ENCODE data around the gene CDC42BPB. TPM values are rescaled to one million over a fixed set of nuclear protein-coding genes. Genes with fewer than 3 reads are reported as not detected.

The CDC42BPB gene
- total RNA-seq, 1 donor from 2014 or later: 89.3 TPM

GRCh38 chr14:102915292-102916110, 141.8 kb downstream of the CDC42BPB start:
- DNase-seq (ENCODE audit: low read depth in 2 of 2): no peak

DNA sequence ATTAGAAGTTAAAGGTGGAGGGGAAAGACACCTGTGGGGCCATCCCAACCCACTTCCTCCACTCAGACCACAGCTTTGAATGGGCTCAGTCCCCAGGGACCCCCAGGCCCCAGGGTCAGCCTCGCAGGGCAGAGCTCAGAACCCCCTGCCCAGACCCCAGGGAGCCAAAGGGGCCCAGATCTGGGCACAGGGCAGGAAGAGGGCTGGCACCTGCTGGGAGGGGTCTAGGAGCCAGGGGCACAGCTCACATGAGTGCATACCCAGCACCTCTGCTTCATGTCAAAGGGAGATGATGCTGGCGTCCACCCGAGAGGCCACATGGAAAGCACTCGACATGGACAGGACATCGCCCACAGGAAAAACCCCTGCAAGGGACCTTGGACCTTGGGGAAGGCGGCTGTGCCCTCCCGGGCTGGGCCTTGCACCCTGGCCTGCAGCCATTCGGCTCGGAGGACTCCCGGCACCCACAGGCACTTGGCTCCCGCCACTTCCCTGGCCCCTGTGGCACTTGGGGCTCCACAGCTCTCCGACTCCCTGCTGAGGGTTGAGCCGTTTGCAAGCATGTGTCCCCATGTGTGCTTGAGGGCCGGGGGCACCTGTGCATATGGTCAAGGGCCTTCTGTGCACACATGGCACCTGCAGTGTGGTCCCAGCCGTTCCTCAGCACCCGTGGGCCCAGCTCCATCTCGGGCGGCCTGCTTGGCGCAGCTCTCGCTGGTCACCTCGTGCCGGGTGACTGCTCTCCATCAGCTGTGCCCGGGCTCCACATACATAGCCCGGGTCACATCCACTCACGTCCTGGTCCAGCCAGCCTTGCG, 142.7 kb downstream of the CDC42BPB start:
- no peak for DNase-seq (ENCODE audit: low read depth in 2 of 2)

DNA sequence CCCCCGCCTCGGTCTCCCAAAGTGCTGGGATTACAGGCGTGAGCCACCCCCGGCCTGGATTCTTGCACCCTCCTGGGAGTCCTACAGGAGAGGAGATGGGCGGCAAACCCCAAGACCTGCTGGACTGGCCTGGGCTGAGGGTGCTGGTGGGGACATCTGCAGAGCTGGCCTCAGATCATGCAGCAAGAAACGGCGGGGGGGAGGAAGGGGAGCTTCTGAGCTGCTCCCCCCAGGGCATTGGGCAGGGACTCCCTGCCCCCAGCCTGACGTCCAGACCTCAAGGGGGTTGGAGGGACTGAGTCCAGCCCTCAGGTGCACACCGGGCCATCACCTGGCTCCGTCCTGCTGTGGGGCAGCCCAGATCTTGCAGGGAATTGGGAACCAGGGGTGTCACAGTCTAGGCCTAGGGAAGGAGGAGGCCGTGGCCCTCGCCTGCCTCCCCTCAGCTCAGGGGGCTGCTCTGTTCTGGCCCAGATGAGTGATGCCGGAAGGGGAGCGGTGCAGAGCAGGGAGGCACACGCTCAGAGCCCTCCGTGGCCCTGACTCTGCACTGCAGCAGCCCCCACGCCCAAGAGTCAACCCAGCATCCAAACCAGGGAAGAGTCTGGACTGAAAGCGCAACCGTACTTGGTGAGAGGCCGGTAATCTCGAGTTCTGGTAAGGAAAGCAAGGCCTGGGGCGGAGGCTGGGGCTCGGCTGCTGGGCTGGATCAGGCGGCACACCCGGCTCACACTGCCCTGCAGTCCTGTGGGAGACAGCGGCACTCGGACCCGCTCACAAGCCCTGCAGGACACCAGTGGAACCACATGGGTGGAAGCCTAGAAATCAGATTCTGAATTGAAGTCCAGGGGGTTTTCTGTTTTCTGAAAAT, 143.8 kb downstream of the CDC42BPB start:
- no peak for DNase-seq (ENCODE audit: low read depth in 2 of 2)

GRCh38 chr14:102911991-102912761, 145.2 kb downstream of the CDC42BPB start:
- no peak for DNase-seq (ENCODE audit: low read depth in 2 of 2)

- no peak for DNase-seq (ENCODE audit: low read depth in 2 of 2)
Measured at GRCh38 chr14:102911541-102911951, 145.8 kb downstream of the CDC42BPB start.

DNA sequence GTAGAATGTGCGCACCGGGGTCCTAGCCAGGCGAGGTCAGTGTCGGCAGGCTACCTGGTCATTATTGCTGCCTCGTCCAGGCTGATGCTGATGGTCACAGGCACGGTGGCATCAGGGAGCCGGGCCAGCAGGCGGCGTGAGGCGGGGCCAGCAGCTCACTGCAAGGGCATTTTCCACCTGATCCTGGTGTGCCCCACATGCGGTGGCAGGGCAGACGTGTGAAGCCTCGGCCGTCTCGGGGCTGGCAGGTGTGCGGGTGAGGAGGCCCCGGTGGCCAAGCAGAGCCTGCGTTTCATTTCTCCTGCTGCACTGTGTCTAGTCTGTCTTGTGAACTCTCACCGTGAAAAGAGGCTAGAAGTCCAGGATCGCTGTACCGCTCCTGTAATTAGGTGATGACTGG, 146.9 kb downstream of the CDC42BPB start:
- DNase-seq (ENCODE audit: low read depth in 2 of 2): no peak

- DNase-seq (ENCODE audit: low read depth in 2 of 2): no peak
Measured at GRCh38 chr14:102909911-102910310, 147.4 kb downstream of the CDC42BPB start.

DNA sequence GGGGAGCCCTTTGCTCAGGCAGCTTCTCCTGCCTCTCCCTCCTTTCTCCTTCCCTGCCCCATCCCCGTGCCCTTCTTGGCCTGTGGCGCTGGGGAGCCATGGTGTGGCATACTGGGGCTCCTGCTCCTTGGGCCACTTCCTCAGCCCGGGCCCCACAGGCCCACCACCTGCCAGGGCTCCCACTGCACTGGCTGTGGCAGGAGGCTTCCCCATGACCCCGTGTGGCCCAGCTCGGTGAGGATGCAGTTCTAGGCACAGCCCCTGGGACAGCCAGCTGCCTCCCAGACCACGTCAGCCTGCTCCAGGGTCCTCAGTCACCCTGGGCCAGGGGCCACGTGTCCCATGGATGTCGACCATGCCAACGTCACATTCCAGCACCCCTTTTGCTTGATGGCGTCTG, 147.9 kb downstream of the CDC42BPB start:
- no peak for DNase-seq (ENCODE audit: low read depth in 2 of 2)

GRCh38 chr14:102908766-102909455, 148.4 kb downstream of the CDC42BPB start:
- DNase-seq (ENCODE audit: low read depth in 2 of 2): no peak

GRCh38 chr14:102907980-102908730, 149.2 kb downstream of the CDC42BPB start:
- no peak for DNase-seq (ENCODE audit: low read depth in 2 of 2)

DNA sequence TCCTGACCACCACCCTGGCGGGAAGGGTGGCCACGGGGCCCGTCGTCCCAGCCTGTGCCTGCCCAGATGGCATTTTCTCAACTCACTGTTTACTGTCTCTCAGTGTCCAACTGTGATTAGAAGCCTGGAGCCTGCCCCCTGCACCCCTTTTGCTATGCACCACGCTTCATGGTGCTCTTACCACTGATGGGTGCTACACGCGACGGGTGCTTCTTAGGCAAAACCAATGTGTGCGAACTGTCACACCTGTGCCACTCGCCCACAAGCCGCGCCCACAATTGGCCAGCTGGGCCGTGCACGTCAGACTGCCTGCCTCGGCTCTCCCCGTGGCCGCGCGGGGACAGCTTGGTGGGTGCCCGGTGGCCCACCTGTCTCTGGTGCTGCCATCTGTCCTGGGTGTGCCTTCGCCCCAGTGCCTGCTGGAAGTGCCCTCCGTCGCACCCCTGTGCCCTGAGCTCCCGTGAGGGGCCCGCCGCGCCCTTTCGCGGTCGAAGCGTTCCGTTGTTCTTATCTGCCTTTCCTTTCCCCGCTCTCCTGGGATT, 150.0 kb downstream of the CDC42BPB start:
- DNase-seq (ENCODE audit: low read depth in 2 of 2): no peak

DNA sequence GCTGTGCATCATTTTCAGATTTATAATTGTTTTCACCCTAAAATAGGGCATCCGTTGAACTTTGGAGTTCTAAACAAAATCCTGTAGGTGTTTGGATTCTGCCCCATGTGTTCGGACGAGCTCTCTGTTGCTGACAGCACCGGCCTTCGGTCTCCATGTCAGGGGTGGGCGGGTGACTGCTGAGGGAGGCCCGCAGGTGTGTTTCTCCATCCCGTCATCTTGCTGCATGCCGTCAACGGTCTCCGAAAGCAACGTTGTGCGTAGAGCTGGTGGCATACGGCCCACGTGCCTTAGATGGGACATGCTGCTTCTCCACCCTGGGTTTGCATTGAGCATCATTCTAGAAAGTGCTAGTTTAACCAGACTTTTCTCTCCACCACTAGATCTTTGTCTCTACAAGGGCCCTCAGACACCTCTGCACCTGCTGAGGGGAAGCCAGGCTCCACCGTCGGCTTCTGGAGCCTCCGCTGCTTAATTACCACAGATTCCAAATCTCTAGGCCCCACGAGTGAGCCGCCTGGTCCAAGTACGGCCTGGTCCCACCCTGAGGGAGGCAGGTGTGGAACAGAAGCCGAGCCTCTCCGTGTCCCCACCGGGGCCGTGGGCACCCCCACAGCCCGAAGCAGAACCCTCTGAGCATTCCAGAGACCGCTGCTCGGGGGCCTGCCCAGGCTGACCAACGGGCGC, 150.6 kb downstream of the CDC42BPB start:
- DNase-seq (ENCODE audit: low read depth in 2 of 2): no peak

DNA sequence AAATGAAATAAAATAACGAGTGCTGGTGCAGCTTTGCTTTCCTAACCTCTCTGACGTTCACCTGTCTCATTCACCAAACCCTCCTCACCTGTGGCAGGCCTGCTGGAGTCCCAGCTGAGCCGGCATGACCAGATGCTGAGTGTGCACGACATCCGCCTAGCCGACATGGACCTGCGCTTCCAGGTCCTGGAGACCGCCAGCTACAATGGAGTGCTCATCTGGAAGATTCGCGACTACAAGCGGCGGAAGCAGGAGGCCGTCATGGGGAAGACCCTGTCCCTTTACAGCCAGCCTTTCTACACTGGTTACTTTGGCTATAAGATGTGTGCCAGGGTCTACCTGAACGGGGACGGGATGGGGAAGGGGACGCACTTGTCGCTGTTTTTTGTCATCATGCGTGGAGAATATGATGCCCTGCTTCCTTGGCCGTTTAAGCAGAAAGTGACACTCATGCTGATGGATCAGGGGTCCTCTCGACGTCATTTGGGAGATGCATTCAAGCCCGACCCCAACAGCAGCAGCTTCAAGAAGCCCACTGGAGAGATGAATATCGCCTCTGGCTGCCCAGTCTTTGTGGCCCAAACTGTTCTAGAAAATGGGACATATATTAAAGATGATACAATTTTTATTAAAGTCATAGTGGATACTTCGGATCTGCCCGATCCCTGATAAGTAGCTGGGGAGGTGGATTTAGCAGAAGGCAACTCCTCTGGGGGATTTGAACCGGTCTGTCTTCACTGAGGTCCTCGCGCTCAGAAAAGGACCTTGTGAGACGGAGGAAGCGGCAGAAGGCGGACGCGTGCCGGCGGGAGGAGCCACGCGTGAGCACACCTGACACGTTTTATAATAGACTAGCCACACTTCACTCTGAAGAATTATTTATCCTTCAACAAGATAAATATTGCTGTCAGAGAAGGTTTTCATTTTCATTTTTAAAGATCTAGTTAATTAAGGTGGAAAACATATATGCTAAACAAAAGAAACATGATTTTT, 151.9 kb downstream of the CDC42BPB start:
- no peak for DNase-seq (ENCODE audit: low read depth in 2 of 2)

GRCh38 chr14:102903889-102904512, 153.3 kb downstream of the CDC42BPB start:
- DNase-seq (ENCODE audit: low read depth in 2 of 2): no peak

DNA sequence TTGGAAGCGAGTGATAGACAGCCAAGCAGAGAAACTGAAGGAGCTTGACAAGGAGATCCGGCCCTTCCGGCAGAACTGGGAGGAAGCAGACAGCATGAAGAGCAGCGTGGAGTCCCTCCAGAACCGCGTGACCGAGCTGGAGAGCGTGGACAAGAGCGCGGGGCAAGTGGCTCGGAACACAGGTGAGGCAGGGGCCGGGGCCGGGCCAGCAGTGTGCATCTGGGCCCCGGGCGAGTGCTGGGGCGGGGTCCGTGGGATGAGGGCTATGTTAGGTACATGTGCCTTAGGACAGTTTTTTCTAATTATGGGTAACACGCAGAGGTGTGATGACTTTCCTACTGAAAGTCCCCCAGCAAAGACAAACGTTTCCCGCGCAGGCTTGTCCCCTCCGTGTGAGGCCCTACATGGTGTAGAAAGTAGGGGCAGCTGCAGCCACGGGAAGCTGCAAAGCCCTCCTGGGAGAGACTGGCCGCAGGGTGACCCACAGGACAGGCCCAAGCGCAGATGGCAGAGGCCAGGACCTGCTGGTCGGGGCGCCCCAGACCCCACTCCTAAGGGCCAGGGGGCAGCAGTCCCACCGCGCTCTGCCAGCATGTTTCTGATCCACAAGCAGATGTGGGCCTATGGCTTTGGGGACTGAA, 154.0 kb downstream of the CDC42BPB start:
- no peak for DNase-seq (ENCODE audit: low read depth in 2 of 2)

- no peak for DNase-seq (ENCODE audit: low read depth in 2 of 2)
Measured at GRCh38 chr14:102902523-102903247, 154.7 kb downstream of the CDC42BPB start.
